HG03280 (cell line): ENCODE measurements around the gene L1CAM.
"Not testable (repeated sequence)": the region's sequence is repeated elsewhere in the genome, so short reads cannot be mapped to it uniquely, and the experiment has no call there.

ENCODE experiments used
- ATAC-seq: cut with Tn5 transposase; IDR thresholded peaks from one replicate; pipeline ENCODE4 v1.9.1; 2021; ENCODE audit warnings: mild to moderate bottlenecking, moderate library complexity; ENCODE audit not compliant: unreplicated experiment

Gene L1CAM

DNA sequence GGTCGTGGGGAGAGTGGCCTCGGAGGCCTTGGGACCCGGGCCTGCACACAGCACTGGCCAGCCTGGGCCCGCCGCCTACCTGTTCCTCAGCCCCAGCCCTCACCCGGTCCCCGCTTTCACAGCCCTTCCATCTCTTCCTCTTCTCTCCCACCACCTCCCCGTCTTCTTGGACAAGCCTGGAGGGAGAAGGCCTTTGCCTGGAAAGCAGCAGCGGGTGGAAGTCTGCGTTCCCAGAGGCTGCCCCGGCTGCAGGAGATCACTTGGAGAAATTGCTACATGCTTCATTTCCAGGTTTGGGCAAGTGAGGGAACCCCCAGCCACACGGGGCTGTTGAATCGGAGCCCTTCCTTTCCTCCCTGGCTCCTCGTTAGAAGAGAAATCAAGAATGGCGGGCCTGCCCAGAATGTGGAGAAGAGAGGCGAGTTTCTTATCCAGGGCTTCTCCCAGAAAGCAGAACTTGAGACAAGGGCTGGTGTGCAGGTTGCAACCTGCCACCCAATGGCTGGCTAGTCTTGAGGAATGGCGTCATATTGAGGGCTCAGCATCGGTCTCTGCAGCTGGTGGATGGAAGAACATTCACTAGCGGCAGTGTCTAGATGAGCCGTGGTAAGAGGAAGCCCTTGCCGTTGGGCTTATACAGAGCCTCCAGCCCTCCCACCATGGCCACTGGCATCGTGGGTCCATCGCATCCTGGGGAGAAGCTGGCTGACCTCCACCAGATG, 54.4 kb downstream of the L1CAM start:
- no peak for ATAC-seq

DNA sequence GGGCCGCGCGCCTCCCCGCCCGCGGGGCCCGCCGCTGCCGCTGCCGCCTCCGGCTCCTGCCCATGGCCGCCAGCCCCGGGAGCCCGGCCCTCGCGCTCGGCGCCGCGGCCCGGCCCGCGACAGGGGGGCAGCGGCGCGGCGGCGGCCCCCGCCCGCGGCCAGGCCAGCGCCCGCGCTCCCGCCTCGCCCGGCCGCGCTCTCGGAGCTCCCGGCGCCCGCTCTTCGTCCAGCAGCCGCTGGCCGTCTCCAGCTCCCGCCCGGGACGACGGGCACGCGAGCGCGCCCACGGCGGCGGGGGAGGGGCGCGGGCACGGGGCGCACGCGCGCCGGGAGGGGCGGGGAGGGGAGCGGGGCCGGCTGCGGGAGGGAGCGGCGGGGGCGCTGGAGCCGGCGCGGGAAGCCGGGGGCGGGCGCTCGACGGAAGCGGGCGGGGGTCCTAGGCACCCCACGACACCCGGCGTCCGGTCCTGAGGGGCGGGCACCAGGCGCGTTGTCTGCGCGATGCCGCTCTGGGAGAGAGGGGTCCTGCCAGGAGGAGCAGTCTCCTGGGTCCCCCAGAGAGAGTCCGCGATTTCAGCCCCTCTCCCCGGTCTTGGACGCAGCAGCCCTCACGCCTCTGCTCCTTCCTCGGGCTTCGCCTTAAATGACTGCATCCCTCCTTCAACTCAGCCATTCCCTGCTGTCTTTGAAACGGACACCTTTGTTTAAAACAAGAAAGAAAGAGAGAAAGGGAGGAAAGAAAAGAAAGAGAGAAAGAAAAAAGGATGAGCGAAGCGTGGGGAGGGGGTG, 55.1 kb downstream of the L1CAM start:
- ATAC-seq = no peak

DNA sequence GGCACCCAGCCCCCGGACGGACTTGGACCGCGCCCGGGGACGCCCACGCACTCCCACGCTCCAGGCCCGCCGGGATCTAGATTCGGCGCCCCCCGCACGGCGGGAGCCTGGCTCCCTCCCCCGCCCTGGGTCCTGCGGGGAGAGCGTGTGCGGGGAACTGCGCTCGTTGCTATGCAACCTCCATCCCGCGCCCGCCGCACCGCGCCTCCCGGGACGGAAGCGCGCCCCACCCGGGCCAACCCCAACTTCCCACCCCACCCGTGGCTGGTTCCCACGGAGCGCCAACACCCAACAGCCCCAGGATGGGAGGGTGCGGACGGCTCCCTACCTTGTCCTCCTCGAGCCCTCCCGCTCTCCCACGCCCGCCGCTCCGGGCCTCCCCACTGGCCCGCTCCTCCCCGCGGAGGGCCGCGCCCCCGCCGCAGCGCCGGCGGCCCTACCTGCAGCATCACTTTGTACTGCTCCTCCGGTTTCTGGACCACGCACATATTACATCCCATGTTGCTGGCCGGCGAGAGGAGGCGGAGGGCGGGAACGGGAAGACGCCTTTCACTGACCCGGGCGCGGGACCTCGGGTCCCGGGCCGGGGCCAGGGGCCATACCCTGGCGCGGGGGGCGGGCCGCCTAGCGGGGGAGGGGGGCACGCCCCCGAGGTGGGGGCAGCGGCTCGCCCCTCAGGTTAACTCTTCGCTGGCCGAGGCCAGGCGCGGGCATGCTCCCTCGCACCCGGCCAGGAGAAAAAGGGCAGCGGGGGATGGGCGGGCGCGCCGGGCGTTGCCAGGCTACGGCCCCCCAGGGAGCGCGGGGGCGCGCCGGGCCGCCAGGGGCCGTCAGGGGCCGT, 56.0 kb downstream of the L1CAM start, which contains the start of gene PDZD4:
Gene PDZD4, minus strand, starts transcription at position 746 of the 841 bp plus-strand sequence. Its CDS starts 246 bp downstream, at position 500.
- no peak for ATAC-seq

DNA sequence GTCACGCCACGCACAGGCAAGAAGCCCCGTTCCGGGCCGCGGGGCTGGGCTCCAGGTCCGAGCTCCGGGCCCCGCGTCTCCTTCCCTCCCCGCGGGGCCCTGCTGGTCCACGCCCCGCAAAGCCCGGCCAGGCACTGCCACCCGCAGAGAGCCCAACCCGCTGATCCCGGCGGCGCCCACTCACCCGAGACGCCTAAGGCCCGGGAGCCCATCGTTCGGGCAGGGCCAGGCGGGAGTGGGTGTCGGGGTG, 56.5 kb downstream of the L1CAM start:
- ATAC-seq = no peak

DNA sequence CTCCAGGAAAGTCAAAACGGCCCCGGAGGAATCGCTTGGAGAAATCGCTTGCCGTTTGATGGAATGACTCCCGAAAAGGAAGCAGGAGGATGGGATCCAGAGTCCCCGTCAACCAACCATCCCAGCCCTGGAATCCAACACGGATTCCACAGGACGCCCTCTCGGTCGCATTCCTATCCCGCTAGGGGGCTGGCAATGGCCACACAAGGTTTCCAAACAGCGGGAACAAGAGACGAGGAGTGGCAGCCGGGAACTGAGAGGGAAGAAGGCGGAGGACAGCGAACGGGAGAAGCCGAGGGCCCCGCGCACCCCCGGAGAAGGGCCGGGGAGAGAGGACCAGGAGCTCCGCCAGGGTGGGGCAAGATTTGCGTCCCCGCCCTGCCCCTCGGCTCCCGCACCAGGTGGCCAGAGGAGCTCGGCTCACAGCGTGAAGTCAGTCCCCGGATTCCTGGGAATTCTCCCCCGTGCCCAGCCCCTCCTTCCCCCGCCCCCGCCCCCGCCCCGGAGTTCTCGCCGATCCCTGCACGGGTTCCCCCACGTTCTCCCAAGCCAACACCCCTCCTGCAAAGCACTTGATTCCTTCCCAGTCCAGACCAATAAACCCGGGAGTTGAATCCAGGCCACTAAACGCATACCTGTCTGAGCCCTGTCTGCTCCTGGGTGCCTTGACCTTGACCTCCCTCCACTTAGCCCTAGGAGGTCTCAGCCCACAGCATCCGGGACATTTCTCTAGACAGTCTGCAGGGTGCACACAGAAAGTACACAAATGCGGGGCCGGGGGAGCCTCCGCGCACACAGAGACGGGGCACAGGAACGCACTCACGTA, 57.0 kb downstream of the L1CAM start:
- no peak for ATAC-seq

DNA sequence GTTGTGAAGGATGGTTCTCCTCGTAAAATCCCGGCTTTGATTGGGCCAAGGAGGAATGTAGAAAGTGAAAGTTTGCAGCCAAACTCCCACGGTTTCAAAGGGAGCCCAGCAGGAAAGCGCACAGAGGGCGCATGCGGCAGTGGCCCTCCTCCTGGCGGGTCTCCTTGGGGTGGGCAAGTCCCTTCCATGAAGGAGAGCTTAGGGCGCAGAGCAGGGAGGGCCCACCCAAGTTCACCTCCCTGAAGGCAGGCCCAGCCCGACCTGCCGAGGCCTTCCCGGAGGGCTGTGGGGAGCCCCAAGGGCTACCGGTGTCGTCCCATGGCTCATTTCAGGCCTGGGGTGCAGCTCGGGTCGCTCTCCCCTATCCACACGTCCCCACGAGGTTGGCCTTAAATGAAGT, 57.7 kb downstream of the L1CAM start:
- no peak for ATAC-seq

DNA sequence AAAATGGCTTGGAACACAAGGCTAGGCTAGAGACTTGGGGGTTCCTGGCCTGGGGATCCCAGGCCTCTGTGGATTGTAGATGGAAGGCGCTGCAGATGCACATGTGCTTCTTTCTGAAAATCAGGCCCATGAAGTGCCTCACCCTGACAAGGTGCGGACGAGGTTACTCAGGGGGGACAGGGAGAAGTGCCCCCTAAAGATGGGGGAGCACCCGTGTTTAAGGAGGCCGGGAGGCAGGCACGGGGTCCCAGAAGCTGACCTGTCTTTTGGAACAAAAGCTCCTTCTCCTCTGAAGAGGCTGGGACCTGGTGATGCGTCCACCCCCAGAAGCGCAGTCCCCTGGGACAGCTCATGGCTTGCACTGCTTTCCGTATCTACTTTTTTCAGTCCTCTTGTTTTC, 58.1 kb downstream of the L1CAM start:
- no peak for ATAC-seq

DNA sequence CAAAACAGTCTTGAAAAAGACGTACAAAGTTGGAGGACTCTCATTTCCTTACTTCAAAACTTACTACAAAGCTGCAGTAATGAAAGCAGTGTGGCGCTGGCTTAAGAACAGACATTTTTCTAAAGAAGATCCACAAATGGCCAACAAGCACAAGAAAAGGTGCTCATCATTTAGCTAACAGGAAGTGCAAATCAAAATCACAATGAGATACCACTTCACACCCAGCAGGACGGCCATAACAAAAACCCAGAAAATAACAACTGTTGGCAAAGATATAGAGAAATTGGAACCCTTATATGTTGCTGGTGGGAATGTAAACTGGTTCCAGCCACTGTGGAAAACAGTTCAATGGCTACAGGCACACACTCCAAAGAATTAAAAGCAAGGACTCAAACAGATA, 59.0 kb downstream of the L1CAM start:
- no peak for ATAC-seq

DNA sequence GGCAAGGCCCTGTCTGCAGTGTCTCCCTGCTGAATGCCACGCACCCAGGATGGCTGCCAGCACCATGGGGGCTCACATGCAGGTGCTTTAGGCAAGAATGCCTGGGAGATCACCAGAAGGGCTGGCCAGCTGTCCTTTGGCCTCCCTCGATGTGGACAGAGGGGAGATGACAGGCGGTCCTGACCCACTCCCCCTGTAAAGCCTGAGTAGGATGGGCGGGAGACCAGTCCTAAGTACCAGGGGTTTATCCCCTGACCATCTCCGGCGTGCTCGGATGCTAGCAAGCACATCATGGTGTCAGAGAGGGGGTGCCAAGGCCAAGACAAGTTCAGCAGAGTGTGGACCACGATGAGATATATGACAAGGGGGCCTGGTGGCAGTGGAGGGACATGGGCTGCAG, 60.9 kb downstream of the L1CAM start:
- ATAC-seq = no peak

DNA sequence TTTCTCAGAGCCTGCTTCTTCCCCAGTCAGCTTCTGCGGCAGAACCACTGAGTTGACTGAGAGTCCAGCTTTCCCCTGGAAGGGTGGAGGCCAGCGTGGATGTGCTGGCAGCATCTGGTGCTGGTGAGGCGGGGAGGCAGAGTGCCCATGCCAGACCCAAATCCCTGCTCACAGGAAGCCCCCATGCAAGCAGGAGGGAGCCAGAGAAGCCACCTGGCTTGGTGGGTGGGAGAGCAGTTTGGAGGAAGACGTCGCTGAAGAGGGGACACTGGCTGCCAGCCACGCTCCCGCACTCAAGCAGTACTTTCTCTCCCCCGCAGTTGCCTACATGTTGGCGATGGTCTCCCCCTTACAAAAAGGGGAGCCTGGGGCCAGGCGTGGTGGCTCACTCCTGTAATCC, 61.6 kb downstream of the L1CAM start:
- no peak for ATAC-seq

DNA sequence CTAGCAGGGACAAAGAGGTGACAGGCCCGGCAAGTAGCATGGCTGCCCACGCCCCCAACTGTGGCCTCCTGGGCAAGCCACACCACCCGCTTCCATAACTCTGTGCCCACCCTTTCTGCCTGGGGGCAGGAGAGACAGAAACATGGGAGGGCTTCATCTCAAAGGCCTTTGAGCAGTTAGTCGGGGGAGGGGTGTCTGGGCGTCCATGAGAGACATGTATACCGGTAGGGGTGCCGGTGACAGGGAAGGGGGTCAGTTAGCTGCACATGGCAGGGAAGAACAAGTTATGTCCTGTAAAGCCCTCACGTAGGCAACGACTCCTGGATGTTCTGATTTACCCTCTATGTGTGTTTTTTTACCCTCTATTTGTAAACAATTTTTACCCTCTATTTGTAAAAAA, 64.9 kb downstream of the L1CAM start:
- ATAC-seq = no peak

DNA sequence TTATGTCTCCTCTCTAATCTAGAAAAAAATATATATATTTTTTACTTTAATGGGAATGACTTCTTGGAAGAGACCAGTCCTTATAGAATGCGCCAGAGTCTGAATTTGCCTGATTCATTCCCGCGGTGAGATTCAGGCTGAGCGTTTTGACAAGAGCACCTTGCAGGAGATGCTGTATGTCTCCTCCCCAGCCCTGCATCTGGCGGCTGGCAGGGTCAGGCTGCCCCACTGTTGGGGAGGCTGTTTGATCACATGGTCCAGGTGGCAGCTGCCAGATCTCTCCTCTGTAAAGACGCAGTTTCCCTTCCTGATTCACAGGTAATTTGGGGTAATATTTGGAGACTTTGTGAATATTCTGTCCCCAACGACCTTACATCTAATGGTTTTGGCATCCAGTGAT, 65.4 kb downstream of the L1CAM start:
- no peak for ATAC-seq

DNA sequence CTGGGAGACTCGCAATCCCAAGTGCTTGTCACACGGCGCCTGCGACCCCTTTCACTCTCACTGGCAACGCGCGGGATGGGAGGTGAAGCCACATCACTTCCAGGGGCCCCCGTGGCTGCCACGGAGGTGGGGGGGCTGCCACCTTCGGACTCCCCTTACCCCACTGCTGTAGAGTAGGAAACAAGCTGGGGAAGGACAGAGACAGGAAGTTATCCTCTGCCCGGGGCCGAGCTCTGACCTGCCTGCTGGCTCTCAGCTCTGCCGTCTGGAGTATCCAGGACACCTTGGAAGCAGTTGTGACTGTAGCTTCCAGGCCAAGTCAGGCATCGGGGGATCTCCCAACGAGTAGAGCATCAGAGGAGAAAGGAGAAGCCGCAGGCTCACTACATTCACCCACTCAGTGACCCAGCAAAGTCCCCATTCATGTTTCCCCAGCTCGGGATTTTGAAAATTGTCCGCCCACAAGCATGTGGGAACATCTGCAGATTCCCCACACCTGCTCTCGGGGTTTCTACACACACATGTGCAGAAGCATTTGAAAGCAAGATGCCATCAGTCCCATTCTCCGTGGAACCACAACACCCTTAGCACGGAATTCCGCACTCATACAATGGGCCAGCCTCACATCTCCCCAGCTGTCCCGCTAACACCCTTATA, 66.5 kb downstream of the L1CAM start:
- ATAC-seq = no peak

DNA sequence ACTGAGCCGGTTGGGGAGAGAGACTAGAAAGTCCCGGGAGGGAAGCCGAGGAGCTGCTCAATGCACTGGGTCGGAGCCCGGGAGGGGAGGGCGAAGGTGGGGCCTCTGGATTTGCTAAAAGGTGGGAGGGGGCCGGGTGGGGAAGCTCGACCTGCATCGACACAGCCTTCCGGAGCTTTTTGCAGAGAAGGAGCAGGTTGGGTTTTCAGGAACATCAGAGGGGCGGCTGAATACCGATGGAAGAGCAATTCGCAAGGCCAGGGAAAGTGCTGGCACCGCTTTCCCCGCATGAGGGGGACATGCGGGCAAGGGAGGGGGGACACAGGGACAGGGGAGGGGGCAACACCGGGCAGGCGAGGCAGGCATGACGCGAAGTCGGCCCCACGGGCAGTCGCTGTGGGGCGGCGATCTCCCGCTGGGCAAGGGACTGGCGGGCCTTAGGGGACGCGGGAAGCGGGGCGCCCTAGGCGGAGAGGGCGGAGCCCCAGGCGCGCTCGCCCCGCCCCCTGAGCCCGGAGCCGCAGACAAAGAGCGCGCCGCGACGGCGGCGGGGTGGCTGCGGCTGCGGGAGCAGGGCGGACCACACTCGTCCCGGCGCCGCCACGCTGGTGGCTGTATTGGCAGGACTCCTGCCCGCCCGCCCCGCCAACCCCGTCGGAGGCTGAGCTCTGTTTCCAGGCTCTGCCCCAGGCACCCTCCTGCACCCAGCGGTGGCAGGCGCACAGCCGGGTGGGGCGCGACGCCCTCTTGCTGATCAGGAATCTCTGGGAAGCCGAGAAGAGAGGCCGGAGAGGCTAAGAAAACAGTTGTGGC, 67.2 kb downstream of the L1CAM start:
- no peak for ATAC-seq

DNA sequence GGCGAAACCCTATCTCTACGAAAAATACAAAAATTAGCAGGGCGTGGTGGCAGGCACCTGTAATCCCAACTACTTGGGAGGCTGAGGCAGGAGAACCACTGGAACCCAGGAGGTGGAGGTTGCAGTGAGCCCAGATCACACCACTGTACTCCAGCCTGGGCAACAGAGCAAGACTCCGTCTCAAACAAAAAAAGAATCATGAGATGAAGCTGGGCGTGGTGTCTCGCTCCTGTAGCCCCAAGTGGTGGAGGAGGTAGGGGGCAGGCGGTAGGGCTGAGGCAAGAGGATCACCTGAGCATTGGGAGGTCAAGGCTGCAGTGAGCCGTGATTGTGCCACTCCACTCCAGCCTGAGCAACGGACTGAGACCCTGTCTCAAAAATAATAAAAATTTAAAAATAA, 67.9 kb downstream of the L1CAM start:
- ATAC-seq = not testable (repeated sequence)

DNA sequence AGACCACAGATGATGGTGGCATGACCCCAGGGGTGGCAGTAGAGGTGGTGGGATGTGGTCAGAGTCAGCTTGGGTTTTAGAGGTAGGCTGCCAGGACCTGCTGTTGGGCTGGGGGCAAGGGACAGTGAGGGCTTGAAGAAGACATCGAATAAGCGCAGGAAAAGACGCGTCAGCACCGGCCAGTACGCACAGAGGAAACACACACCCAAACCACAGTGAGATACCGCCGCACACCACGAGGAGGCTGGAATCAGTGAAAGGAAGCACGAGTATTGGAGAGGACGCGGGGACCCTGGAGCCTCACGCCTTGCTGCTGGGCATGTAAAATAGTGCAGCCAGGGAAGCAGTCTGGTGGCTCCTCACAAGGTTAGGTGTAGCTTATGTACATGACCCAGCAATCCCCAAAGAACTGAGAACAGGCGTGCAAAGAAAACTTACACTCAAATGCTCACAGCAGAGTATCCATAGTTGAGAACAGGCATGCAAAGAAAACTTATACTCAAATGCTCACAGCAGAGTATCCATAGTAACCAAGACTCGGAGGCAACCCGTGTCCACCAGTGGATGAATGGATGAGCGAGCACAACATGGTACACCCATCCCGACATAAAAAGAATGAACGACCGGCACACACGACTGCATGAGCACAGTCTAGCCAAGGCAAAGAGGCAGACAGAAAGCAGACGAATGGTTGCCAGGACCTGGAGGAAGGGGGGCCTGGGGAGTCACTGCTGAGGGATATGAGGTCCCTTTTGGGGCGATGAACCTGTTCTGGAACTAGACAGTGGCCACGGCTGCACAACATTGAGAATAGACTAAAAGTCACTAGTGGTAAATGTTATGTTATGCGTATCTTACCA, 68.9 kb downstream of the L1CAM start:
- ATAC-seq = no peak

DNA sequence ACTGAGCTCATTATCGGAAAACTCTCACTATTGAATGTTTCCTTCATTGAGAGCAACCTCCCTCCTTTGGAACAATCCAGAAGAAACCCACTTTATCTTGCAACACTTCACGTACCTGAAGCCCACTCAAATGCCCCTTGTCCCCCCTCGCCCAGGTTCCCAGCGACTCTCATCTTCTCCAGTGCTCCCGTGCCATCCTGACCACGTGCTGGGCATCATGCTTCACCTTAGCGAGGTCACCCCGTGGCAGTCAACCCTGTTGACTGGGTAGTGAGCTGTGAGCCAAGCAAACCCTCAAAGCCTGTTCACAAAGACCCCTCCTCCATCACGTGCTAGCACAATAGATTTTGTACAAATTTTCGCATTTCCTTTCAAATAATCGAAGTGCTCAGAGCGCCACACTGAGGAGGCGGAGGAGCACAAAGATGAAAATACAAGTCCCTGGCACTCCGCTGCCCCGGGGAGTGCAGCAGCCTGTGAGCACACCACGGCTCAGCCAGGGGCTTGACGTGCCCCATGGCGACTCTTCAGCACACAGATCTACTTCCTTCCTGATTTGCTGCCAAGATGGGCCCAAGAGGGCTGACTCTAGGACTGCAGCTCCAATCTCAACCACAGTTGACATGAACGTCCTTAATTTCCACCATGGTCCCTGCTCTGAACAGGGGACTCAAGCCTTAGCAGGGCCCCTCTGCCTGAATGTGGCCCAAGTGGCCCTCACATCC, 71.2 kb downstream of the L1CAM start:
- no peak for ATAC-seq

DNA sequence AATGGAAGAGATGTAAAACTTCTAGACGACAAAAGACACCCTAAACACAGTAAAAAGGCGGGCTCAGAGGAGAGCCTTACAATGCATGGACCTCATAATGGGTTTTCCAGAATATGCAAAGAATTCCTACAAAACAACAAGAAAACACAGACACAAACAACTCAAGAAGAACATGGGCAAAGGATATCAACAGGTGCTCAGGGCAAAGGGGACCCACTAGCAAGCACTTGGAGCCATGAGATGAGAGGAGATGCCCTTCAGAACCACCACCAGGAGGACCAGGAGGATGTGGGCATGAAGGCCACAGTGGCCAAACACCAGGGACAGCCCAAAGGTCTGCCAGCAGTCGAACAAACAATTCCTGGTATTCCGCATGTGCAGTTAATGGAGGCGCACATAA, 72.8 kb downstream of the L1CAM start:
- ATAC-seq = no peak
